Urothelium cell line (cell line): ENCODE measurements around the gene FRMD4A.
A peak's percentile ranks its signal among the peaks of the same experiment; 100 is the strongest.

Experiments used
- DNase-seq: peaks from one replicate; pipeline ENCODE4 v3.0.0; 2011; ENCODE audit warnings: low spot score, mixed read lengths
- FAIRE-seq: peaks from 2 replicates; lab custom pipeline; 2011; peaks lifted over from hg19 to GRCh38; lab: Jason Lieb, UNC

The FRMD4A gene

DNA sequence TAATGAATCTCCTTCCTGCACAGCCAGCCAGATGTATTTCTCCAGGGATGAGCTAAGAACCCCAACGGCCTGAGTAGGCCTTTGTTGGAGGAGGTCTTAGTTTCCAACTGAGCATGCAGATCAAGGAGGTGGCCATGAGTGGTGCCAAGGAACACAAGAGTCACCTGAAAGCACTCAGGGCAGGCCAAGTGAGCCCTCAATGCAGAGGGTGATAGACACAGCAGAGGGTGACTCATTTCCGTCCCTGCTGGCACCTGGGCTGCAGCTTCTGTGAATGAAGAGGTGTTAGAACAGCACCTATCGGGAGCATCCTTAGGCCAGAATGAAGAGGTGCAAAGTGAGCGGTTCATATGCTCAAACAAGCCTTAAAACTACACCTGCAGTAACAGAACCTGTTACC, 211.8 kb downstream of the FRMD4A start:
- FAIRE-seq, result no peak
- DNase-seq, result no peak

DNA sequence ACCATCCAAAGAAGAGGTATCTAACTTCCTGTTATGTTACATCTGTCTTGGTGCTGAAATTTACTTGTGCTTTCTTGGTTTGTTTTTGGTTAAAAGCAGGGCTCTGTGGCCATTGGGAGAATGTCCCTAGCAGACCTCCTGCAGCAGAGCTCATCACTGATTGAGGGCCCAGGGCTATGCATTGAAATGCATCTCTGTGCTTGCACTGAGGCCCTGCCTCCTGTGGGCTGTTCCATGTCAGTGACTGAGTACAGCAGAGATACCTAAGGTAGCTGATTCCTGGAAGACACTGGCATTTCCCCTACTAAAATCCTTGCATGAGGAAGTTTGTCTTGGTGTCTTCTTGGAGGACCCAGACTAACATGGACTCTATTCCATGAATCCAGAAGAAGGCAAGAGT, 213.9 kb downstream of the FRMD4A start:
- no peak for DNase-seq
- FAIRE-seq, result no peak

DNA sequence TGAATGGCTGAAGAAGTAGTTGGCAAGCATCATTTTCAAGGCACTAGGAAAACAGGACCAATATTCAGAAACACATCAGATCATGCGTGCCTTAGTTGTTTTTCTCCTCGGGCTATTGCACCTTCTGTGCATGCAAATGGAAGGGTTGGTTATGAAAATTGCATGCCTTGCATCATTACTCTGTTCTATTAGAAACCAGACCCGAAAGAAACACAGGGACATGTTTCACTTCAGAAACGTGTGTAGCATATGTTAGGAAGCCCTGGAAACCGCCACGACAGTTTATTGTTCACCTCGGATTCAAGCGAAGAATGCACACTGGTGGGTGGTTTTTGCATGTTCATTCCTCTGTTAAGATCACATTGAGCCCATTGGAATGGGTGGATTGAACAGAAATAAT, 214.7 kb downstream of the FRMD4A start:
- no peak for FAIRE-seq

DNA sequence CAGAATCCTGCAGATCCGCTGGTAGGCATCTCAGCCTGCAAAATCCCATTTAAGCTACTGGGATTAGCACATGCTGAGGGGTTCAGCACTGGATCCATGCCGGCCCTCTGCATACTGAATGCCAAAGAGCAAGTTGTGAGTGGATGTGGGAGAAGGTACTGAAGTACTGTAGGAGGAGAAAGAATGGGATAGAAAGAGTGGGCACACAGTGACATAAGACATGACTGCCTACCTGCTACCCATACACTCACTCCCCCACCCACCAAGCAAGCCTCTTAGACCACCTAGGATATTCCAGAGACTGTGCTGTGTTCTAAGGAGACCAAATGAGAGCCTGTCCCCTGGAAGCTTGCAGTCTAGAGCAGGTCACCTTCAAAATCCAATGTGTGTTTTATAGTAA, 215.9 kb downstream of the FRMD4A start:
- FAIRE-seq, result no peak
- no peak for DNase-seq

More for the DNA sequence above, 214.7 kb downstream of the FRMD4A start:
- DNase-seq, result no peak

DNA sequence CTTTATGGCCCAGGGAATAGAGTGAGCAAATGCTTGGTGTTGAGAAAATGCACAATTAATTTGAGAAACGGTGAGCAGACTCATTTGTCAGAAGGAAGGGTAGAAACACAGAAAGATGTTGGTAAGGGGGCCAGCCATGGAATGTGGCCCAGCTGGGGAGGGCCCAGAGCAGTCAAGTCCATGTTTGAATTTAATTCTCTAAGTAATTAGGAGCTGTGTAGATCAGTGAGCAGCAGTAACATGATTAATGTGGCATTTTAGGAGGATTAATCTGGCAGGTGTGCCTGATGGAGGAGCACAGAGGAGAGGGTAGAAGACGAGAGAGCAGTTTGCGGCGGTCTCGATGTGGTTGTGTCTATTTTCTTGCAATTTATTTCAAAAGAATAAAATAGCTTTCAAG, 218.7 kb downstream of the FRMD4A start:
- no peak for DNase-seq
- no peak for FAIRE-seq

DNA sequence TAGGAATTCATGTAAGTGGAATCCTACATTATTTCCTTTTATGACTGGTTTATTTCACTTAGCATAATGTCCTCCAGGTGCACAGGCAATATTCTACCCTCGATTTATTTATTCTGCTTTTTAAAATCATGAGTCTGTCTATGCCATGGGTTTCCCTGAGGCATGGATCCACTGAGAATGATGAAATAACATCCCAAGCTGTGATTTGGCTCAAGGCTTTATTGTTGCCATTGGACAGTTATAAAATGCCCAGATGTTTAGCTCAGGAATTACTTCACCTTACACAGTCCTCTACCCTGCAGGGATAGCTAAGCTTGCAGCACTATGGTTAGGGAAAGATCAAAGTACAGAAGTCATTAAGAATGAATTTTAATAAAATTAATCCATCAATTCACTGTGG, 219.5 kb downstream of the FRMD4A start:
- DNase-seq (no peak), FAIRE-seq (no peak)

DNA sequence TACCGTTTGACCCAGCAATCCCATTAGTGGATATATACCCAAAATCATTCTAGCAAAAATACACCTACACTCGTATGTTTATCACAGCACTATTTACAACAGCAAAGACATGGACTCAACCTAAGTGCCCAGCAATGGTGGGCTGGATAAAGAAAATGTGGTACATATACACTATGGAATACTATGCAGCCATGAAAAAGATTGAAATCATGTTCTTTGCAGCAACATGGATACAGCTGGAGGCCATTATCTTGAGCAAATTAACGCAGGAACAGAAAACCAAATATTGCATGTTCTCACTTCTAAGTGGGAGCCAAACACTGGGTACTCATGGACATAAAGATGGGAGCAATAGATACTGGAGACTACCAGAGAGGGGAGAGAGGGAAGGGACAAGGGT, 223.9 kb downstream of the FRMD4A start:
- DNase-seq, result no peak
- no peak for FAIRE-seq

DNA sequence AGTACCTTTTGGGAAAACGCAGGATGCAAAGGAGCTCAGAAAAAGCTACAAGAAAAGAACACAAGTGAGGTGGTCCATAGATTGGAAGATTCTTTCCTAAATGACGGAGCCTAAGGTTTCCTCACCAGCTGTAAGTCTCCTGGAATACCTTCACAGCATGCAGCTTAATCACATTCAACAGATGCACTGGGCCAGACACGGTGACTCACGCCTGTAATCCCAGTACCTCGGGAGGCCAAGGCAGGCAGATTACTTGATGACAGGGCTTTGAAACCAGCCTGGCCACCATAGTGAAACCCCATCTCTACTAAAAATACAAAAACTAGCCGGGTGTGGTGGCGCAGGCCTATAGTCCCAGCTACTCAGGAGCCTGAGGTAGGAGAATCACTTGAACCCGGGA, 228.7 kb downstream of the FRMD4A start:
- no peak for FAIRE-seq
- no peak for DNase-seq

DNA sequence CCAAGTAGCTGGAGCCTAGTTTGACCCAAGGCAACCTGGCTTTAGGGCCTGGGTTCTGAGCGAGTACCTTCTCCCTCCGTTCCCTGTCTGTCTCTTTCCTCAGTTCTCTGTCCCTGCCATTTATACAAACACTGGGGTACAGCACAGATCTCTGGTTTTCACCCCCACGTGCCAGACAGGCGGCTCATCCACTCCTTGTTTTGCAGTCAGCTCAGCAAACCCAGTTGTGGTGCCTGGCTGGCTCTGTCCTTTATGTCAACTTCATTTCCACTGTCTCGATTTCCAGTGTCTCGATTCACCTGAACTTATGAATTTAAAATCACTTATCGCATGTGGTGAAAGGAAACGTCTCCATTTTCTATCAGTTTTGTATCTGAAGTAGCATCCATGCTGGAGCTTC, 230.8 kb downstream of the FRMD4A start:
- FAIRE-seq, result no peak

DNA sequence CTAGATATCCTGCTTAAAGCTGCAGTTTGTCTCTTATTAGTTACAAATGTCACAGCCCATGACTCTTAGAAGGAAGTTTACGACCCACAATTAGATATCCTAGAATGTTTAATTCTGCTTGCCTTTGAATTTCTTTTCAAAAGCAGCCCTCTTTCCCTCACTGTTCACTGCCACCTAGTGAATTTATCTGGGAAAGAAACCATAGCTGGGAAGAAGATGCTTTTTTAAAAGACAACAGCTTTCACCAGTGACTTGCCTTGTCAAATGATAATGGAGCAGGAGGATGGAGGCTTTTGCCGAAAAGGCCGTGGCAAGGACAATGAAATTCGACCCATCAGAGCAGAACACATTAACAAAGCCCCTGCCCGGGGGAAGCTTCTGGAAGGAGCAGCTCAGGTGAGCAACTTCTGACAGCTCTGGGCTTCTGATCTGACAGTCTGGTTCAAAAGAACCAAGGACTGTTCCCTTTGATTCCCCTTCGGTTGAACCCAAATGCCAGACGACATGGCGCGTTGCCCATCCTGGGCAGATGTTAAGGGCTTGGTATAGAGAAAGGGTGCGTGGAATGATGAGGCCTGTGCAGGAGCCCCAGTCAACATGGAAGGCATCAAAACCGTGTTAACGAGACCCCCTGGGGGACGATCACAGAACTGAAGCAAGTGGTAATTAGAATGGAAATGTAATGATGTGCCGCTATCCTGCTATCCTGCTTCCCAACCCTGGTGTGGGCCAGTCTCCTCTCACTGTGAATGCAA, 236.8 kb downstream of the FRMD4A start:
- DNase-seq (peak; percentile 39), FAIRE-seq (no peak)

More for the DNA sequence above, 230.8 kb downstream of the FRMD4A start:
- DNase-seq, result no peak

DNA sequence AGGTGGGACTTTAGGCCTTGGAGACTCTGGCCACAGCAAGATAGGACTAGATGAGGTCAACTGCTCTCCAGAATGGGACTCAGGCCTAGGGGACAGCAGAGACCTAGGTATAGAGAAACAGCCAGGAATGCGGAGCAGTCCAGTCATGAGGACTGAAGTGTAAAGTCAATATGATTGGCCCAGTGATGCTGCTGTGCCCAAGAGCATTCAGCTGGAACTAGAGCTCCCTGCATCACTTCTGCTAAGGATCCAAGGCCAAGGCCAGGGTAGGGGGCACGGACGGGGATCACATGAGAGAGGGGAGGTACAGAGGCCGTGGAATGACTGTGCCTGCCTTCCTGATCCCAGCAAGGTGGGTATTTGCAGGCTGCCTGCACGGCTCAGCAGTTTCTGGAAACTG, 237.9 kb downstream of the FRMD4A start:
- DNase-seq (no peak), FAIRE-seq (no peak)

DNA sequence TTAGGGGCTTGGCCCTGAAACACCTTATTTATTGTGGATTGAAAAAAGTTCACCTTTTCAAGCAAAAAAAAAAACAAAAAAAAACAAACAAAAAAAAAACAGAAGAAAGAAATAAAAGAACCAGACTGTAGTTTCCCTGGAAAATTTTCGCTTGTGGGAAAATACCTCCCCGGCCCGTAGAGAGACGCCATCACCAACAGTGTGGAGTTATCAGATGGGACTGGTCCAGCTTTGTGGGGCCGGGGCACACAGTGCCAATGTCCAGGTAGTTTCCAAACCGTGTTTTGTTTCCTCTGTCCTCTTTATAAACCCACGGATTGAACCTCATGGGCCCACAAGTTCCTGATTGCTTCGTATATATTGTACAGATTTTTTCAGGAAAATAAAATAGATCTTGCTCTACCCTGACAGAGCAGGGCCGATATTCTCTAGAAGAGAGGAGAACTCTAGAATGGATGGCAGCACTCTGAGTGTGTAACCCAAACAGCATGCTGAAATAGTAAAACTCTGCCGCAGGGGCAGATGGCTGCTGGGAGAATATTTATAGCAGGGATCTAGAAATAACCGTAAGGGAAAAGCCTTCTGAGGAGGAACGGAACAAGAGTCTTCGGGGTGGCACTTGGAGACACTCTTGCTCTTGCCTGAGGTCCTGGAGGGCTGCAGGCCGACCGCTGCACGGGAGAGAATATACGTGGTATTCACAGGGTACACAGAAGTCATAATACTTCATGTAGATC, 241.0 kb downstream of the FRMD4A start:
- no peak for FAIRE-seq

DNA sequence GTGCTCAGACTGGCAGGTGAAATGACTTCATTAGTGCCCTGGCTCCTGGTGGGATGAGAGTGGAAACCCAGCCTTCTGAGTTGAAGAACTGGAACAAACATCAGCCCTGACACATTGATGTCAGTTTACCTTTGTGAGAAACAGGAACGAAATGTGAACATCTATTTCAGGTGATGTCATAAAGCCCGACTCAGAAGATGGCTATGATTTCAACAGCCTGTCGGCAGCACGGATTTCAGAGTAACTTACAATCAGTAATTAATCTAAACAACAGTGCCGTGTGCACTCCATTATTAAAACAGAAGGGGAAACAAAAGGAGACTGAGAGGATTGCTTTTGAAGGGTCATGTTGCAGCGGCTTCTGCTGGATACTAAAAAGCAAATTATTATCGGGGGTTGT, 243.2 kb downstream of the FRMD4A start:
- DNase-seq, result no peak
- no peak for FAIRE-seq

More for the DNA sequence above, 241.0 kb downstream of the FRMD4A start:
- DNase-seq, result no peak

DNA sequence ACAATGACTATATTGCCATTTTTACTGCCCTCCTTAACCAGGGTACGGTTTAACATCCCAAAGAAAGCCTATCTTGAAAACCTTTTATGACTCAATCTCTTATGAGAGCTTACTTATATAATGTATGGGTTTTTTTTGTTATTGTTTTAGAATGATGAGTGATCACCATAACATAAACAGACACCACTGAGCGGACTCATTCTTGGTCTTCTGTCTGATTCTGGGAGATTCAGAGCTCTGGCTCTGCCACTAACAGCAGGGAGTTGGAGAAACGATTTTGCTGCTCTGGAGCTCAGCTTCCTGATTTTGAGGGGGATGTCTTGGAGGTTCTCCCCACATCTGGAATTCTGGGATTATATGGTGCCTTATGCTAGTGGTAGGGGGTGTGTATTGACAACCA, 244.1 kb downstream of the FRMD4A start:
- no peak for FAIRE-seq
- no peak for DNase-seq

DNA sequence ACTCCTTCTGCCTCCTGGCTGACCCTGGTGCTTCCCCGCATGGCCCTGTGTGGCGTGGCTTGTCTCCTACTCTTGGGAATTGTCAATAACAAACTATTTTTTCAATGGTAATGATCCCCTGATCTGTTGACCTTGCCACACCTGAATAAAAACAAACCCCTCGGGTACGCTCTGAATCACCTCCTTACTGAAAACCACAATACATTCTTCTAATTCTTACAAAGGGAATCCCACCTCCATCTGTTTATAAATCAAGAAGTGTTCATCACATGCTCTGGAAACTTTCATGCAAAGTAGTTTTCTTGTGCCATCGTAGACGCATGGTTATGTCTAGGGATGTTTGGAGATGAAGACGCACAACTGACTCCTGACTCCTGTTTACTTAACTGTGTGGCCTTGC, 245.8 kb downstream of the FRMD4A start:
- FAIRE-seq (peak; percentile 9), DNase-seq (peak; percentile 32)

DNA sequence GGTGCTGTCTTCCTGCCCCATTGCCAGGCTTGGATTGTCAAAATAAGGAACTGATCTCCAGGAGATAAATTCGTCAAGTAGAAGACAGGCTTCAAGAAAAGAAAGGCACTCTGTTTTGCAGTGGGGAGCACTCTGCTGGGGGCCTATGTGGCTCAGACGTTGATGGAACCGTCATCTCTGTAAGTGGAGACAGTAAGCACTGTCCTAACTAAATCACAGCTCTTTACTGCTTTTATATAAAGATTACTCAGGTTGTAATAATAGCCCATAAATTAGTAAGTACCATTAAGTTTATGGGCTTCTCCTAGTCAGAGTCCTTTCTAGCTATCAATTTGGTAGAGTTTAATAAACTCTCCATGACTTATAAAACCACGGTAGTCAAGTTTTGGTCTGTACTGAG, 249.9 kb downstream of the FRMD4A start:
- no peak for FAIRE-seq
- no peak for DNase-seq

DNA sequence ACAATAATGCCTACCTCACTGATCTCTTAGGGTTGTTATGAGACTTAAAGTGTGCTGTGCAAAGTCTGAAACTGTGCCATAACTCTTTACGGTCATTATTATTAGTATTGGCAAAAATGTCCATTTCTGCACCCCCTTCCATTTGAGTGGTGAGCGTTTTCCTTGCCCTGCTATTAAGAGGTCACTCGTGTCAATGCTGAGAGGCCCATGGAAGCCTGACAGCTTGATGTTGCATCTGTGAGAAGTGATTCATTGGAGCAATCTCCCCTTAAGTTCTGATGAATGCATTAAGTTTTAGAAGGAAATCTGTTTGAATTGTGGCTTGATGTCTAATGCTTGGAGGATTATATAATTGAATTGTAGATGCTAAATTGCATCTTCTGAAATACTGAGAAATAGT, 253.3 kb downstream of the FRMD4A start:
- FAIRE-seq (no peak), DNase-seq (no peak)

DNA sequence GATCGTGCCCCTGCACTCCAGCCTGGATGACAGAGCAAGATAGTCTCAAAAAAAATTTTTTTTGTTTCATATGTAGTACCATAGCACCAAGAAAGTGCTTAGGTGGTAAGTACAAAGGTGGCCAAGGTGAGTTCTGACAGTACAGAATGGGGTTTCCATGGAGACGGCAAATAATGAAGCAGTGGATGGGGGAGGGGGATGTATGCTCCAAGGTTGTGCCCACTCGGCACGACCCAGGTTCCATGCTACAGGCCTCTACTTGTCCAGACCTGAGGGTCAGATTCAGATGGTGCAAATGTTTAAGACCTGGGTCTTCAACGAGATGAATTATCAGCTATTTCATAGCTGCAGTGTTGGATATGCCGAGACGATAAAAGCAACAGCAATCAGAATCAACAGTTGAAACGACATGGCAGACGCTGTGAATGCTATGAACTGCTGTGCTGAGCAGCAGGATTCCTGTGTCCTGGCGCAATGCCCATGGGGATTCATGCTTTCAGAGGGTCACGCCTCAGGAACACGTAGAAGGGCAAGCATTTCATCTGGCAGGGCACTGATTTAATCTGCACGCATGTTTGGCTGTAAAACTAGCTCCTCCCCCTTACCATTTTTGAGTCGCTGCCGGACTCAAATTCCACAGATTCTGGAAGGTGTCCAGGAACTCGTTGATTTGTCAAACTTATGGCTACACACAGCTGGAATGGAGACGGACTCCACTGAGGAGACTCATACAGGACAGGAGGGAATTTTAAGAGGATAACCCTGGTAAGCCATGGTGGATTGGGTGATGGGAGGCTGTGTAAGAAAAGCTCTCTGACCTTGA, 256.5 kb downstream of the FRMD4A start:
- FAIRE-seq (peak; percentile 98), DNase-seq (peak; percentile 96)

DNA sequence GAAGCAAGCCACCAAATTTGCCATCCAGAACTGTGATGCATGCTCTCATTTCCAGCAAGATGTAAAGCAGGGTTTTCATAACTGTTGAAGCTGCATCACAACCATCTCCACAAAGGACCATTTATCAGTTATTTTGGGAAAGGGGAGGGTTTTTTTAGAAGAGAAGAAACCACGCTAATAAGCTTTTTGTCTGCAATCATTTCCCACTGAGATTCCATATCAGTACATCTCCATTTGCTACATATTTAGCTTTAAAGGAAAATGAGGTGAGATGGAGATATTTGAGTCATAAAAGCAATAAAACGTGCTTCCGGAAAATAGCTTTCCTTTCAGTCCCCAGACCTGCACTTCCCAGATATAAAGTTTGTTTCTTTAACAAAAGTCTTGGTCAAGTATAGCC, 258.2 kb downstream of the FRMD4A start:
- FAIRE-seq (no peak), DNase-seq (no peak)

DNA sequence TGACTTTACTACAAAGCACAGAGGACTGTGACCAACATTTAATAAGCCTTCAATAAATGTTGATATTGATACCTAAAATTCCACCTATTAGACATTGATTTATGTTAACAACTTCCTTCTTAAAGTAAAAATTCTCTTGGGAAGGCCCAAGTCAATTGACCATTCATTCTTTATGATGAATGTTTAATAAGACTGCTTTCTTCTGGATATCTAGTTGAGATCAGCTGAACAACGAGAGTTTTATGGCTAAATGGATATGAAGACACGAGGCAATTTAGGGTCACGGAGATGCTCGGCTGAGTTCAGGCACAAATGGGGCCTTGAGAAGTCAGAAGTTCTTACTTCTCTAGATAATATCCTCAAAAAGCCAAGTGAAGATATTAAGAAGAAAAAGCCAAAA, 258.8 kb downstream of the FRMD4A start:
- DNase-seq (no peak), FAIRE-seq (no peak)

DNA sequence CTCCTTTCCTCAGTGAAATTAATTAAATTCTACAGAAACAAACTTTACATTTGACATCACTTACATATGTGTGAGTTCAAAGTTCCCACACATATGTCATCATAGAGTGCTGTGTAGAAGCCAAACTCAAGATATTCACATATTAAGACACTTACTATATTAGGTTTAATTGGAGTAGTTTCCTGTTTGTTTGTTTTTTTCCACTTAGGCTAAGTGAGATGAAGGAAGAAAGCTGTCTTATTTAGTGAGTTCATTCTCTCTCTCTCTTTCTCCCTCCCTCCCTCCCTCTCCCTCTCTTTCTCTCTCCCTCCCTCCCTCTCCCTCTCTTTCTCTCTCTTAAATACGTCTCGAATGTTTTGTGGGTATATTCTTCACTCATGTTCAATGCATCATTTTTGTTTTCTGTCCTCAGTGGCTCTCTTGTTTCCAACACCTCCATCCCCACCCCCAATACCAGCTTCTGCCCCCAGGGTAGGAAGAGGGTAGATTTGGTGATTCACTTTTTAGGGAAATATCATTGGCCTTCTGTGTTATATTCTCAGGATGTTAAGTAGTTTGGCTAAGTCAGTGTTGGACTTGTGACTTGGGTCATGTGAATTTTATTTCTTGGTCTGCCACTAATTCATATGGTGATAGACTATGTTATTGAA, 262.0 kb downstream of the FRMD4A start:
- DNase-seq (no peak), FAIRE-seq (no peak)
